Left lung (tissue), 10 donors: ENCODE results near the gene PTPRM. TPM values are rescaled to one million over a fixed set of nuclear protein-coding genes. Genes with fewer than 3 reads are reported as not detected.

ENCODE experiments used
- ATAC-seq: fragments of 200-7000 bp; cut with Tn5 transposase; one replicate; pipeline ENCODE4 v1.9.1; 2020; ENCODE audit warnings: moderate library complexity
- DNase-seq, 4 donors: peaks; one replicate each; pipeline ENCODE4 v3.0.0-alpha.2; 2013 to 2020
- H3K27ac ChIP-seq, 2 donors: fragments of 200-600 bp; sonication (generic) in 1 of 2; one replicate each; pipeline versions ENCODE4 v1.5.0 to v1.8.0; 2020 to 2021
- H3K27me3 ChIP-seq, 2 donors: fragments of 200-600 bp; sonication (generic) in 1 of 2; one replicate each; pipeline versions ENCODE4 v1.5.0 to v1.8.0; 2020 to 2021
- H3K36me3 ChIP-seq, 2 donors: fragments of 200-600 bp; sonication (generic) in 1 of 2; one replicate each; pipeline versions ENCODE4 v1.5.0 to v1.8.0; 2020 to 2021
- H3K4me1 ChIP-seq, 2 donors: fragments of 200-600 bp; one replicate each; pipeline ENCODE4 v1.8.0; 2021
- H3K4me3 ChIP-seq, 2 donors: fragments of 200-600 bp; sonication (generic) in 1 of 2; one replicate each; pipeline versions ENCODE4 v1.5.0 to v1.8.0; 2020 to 2021; ENCODE audit warnings: mild to moderate bottlenecking in 1 of 2
- H3K9me3 ChIP-seq, 2 donors: fragments of 200-600 bp; sonication (generic) in 1 of 2; one replicate each; pipeline versions ENCODE4 v1.5.0 to v1.8.0; 2020 to 2021
- CTCF ChIP-seq, 2 donors: fragments of 200-600 bp; sonication (generic) in 1 of 2; IDR thresholded peaks; one replicate each; pipeline versions ENCODE4 v1.5.0 to v1.8.0; 2021; ENCODE audit warnings: antibody characterized with exemption in 2 of 2
- intact Hi-C, 2 donors: fragments of 100-400 bp; cut with DNase I; formaldehyde crosslinking; loops; one replicate each; pipeline versions ENCODE4 v1.11.2 to v1.14.2; 2022
- polyA plus RNA-seq, 6 donors: library from polyadenylated mRNA; unstranded; fragments of 120-200 nt; gene quantifications; one replicate each; pipeline ENCODE4 v1.2.1, GENCODE V29; 2013; ENCODE audit not compliant: insufficient read length in 6 of 6
- total RNA-seq, 2 donors: library from RNA; stranded (reverse); fragmentation: NEBNext Ultra II Directional; extraction: Animal tissue kit (Norgen Biotek cat#: 25700); gene quantifications; one replicate each; pipeline ENCODE4 v1.2.1, GENCODE V29; 2021
- donor health status: DM: no; HTN: yes; CAD: no.
- donor health status: DM: no; HTN: no; CAD: no.

PTPRM gene
- total and polyA plus RNA-seq, 8 donors: 76.4 to 99.6 (median 90.1) TPM

- Histone ChIP-seq H3K27ac (no peak overlapping the region), H3K4me1 (peaks cover 5 to 10% of the 10 kb centered on the region in 2 donors), H3K4me3 (no peak overlapping the region), H3K36me3 (no peaks in the 10 kb centered on the region), H3K27me3 (no peaks in the 10 kb centered on the region), H3K9me3 (peaks cover 0 to 7% of the 10 kb centered on the region in 2 donors)
- DNase-seq: no peak
- ATAC-seq: no peak
- intact Hi-C loops: no loop called here
- TF ChIP-seq CTCF (IDR thresholded peaks at IDR 0.05): no peak
Measured at GRCh38 chr18:7737550-7737949, 170.4 kb downstream of the PTPRM start.

- H3K4me3 ChIP-seq: no peak overlapping the region
- peaks cover 5 to 17% of the 10 kb centered on the region in 2 donors for H3K4me1 ChIP-seq
- H3K27ac ChIP-seq: peak overlapping the region in 1 of 2 donors; percentile 2
- no peak for TF ChIP-seq CTCF (IDR thresholded peaks at IDR 0.05)
- H3K27me3 ChIP-seq: no peaks in the 10 kb centered on the region
- H3K9me3 ChIP-seq: peaks cover 0 to under 1% of the 10 kb centered on the region in 2 donors
- ATAC-seq (peak; percentile 82), DNase-seq (peak in 1 of 4 donors; percentile 27)
- intact Hi-C loops: no loop called here
- H3K36me3 ChIP-seq: no peaks in the 10 kb centered on the region
Measured at GRCh38 chr18:7740821-7741220, 173.7 kb downstream of the PTPRM start.

GRCh38 chr18:7741640-7742039 lies 174.5 kb downstream of the PTPRM start:
- peaks cover 5 to 17% of the 10 kb centered on the region in 2 donors for H3K4me1 ChIP-seq
- H3K27ac ChIP-seq: no peak overlapping the region
- intact Hi-C loops: no loop called here
- no peak overlapping the region for H3K4me3 ChIP-seq
- ATAC-seq: no peak
- no peaks in the 10 kb centered on the region for H3K36me3 ChIP-seq
- peaks cover 0 to 6% of the 10 kb centered on the region in 2 donors for H3K9me3 ChIP-seq
- no peak for DNase-seq
- no peaks in the 10 kb centered on the region for H3K27me3 ChIP-seq
- TF ChIP-seq CTCF (IDR thresholded peaks at IDR 0.05): no peak

- intact Hi-C loops: no loop called here
- H3K4me3 ChIP-seq: no peak overlapping the region
- no peaks in the 10 kb centered on the region for H3K27me3 ChIP-seq
- H3K4me1 ChIP-seq: peaks cover 5 to 17% of the 10 kb centered on the region in 2 donors
- ATAC-seq (no peak), DNase-seq (no peak)
- H3K36me3 ChIP-seq: no peaks in the 10 kb centered on the region
- peaks cover 0 to 6% of the 10 kb centered on the region in 2 donors for H3K9me3 ChIP-seq
- H3K27ac ChIP-seq: no peak overlapping the region
- no peak for TF ChIP-seq CTCF (IDR thresholded peaks at IDR 0.05)
Measured at GRCh38 chr18:7742224-7742623, 175.1 kb downstream of the PTPRM start.

GRCh38 chr18:7743256-7743655 lies 176.1 kb downstream of the PTPRM start:
- H3K4me1 ChIP-seq: peaks cover 5 to 22% of the 10 kb centered on the region in 2 donors
- no peak for ATAC-seq
- H3K4me3 ChIP-seq: no peak overlapping the region
- TF ChIP-seq CTCF (IDR thresholded peaks at IDR 0.05): no peak
- DNase-seq: no peak
- peaks cover 0 to 6% of the 10 kb centered on the region in 2 donors for H3K9me3 ChIP-seq
- intact Hi-C loops: no loop called here
- H3K36me3 ChIP-seq: no peaks in the 10 kb centered on the region
- H3K27me3 ChIP-seq: no peaks in the 10 kb centered on the region
- H3K27ac ChIP-seq: no peak overlapping the region
